HFF-Myc (cell line): ENCODE data around the gene UROC1.

Experiments
- DNase-seq: peaks from one replicate; pipeline ENCODE4 v3.0.0-alpha.2; 2011; ENCODE audit warnings: low read depth; ENCODE audit errors: extremely low read depth
- H3K4me3 ChIP-seq: replicated peaks from 2 replicates; pipeline ENCODE4 v1.5.1; 2011; ENCODE audit warnings: low read depth, mild to moderate bottlenecking, control low read depth, low read length
- CTCF ChIP-seq: IDR thresholded peaks from 2 replicates; pipeline ENCODE4 v1.5.1; 2012; ENCODE audit warnings: mild to moderate bottlenecking, low read depth, low read length, control low read depth; ENCODE audit errors: missing control alignments

The UROC1 gene

GRCh38 chr3:126473292-126474168, 44.0 kb downstream of the UROC1 start:
- DNase-seq: no peak
- H3K4me3 ChIP-seq: peak overlapping the region; percentile 82
- no peak for TF ChIP-seq CTCF

- peak; percentile 61 for DNase-seq
- peak overlapping the region; percentile 82 for H3K4me3 ChIP-seq
- TF ChIP-seq CTCF: no peak
Observed at GRCh38 chr3:126472277-126473006, 45.1 kb downstream of the UROC1 start.

- H3K4me3 ChIP-seq: no peak overlapping the region
- TF ChIP-seq CTCF: no peak
- no peak for DNase-seq
Observed at GRCh38 chr3:126469479-126469878, 48.1 kb downstream of the UROC1 start.

GRCh38 chr3:126468028-126468891, 49.3 kb downstream of the UROC1 start:
- no peak for TF ChIP-seq CTCF
- DNase-seq: no peak
- no peak overlapping the region for H3K4me3 ChIP-seq

GRCh38 chr3:126467611-126467955, 50.0 kb downstream of the UROC1 start:
- no peak for DNase-seq
- H3K4me3 ChIP-seq: no peak overlapping the region
- TF ChIP-seq CTCF: no peak

- no peak for TF ChIP-seq CTCF
- no peak overlapping the region for H3K4me3 ChIP-seq
- DNase-seq: no peak
Observed at GRCh38 chr3:126466886-126467610, 50.5 kb downstream of the UROC1 start.
